Kidney (tissue), 22 donors: ENCODE results near the gene CD2AP. TPM values are rescaled to one million over a fixed set of nuclear protein-coding genes. Genes with fewer than 3 reads are reported as not detected.

Experiments used
- DNase-seq, 5 donors: peaks; one replicate each; pipeline ENCODE4 v3.0.0-alpha.2; 2013 to 2020
- FAIRE-seq: peaks from 2 replicates; lab custom pipeline; 2012; peaks lifted over from hg19 to GRCh38; lab: Jason Lieb, UNC
- H3K27ac ChIP-seq, 2 donors: one replicate each; pipeline ENCODE4 v1.7.0; 2013; ENCODE audit warnings: low read depth in 2 of 2, low read length in 2 of 2, inconsistent platforms in 1 of 2
- H3K27me3 ChIP-seq: one replicate; pipeline ENCODE4 v1.7.1; 2013; ENCODE audit warnings: low read length, inconsistent platforms; ENCODE audit not compliant: control insufficient read depth, insufficient read depth
- H3K36me3 ChIP-seq, 3 donors: one replicate each; pipeline versions ENCODE4 v1.7.0 to v1.7.1; 2013; ENCODE audit warnings: low read length in 3 of 3, control low read depth in 1 of 3, inconsistent platforms in 1 of 3; ENCODE audit not compliant: insufficient read depth in 3 of 3, control insufficient read depth in 2 of 3
- H3K4me1 ChIP-seq, 3 donors: one replicate each; pipeline versions ENCODE4 v1.7.0 to v1.7.1; 2013; ENCODE audit warnings: low read length in 3 of 3, inconsistent platforms in 1 of 3, low read depth in 1 of 3; ENCODE audit not compliant: control insufficient read depth in 2 of 3, insufficient read depth in 2 of 3
- H3K4me3 ChIP-seq, 3 donors: one replicate each; pipeline versions ENCODE4 v1.7.0 to v1.8.1; 2013; ENCODE audit warnings: low read length in 3 of 3, control low read depth in 1 of 3, inconsistent platforms in 1 of 3
- H3K9ac ChIP-seq, 3 donors: one replicate each; pipeline versions ENCODE4 v1.7.0 to v1.7.1; 2013; ENCODE audit warnings: low read length in 3 of 3, control low read depth in 1 of 3, inconsistent platforms in 1 of 3
- H3K9me3 ChIP-seq, 3 donors: one replicate each; pipeline versions ENCODE4 v1.7.0 to v1.7.1; 2013; ENCODE audit warnings: low read length in 3 of 3, control low read depth in 1 of 3, inconsistent platforms in 1 of 3; ENCODE audit not compliant: control insufficient read depth in 2 of 3, insufficient read depth in 1 of 3
- intact Hi-C: fragments of 100-400 bp; cut with DNase I; formaldehyde crosslinking; loops from one replicate; pipeline ENCODE4 v1.11.1; 2022
- long read RNA-seq, 10 donors: library from polyadenylated mRNA in 1 of 10; unstranded in 1 of 10; transcript quantifications; one replicate each; pipeline ENCODE4 v2.0.0 and lab custom pipeline, GENCODE V29; 2021 to 2026
- polyA plus RNA-seq: library from polyadenylated mRNA; stranded (reverse); fragments of 350-450 nt; fragmentation: Illumina TruSeq; extraction: RNeasy Lipid Tissue Mini Kit (QIAGEN cat#74804); gene quantifications from one replicate; pipeline ENCODE4 v1.2.3, GENCODE V29; 2014; ENCODE audit warnings: low read depth, low replicate concordance; ENCODE audit not compliant: insufficient read depth
- total RNA-seq: library from RNA; stranded (reverse); fragmentation: NEBNext Ultra II Directional; extraction: Animal tissue kit (Norgen Biotek cat#: 25700); gene quantifications from one replicate; pipeline ENCODE4 v1.2.1, GENCODE V29; 2021
- TF ChIP-seq, protein P1 (sequence below): IDR thresholded peaks from 3 replicates; pipeline ENCODE4 v1.5.1; 2012; ENCODE audit warnings: mild to moderate bottlenecking, moderate library complexity, borderline replicate concordance; ENCODE audit not compliant: insufficient read depth; ENCODE audit errors: extremely low read depth
- donor health status: control.
- donor health status: control.
- donor health status: control.
- donor health status: control.
- donor health status: control.
- donor health status: DM: yes; HTN: yes; CAD: no.
- donor health status: Normal renal cell carcinoma (clear cell type).

CD2AP gene, protein sequence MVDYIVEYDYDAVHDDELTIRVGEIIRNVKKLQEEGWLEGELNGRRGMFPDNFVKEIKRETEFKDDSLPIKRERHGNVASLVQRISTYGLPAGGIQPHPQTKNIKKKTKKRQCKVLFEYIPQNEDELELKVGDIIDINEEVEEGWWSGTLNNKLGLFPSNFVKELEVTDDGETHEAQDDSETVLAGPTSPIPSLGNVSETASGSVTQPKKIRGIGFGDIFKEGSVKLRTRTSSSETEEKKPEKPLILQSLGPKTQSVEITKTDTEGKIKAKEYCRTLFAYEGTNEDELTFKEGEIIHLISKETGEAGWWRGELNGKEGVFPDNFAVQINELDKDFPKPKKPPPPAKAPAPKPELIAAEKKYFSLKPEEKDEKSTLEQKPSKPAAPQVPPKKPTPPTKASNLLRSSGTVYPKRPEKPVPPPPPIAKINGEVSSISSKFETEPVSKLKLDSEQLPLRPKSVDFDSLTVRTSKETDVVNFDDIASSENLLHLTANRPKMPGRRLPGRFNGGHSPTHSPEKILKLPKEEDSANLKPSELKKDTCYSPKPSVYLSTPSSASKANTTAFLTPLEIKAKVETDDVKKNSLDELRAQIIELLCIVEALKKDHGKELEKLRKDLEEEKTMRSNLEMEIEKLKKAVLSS
- total RNA-seq, result 87.6 TPM
- polyA plus RNA-seq, result 19.5 TPM
- long read RNA-seq, donor 1, full-length matches to known transcripts, result 6 of 6 reads
- long read RNA-seq, donor 1, partial matches to known transcripts, result 0 of 6 reads
- long read RNA-seq, donor 1, other reads (novel, unspliced or antisense), result 0 of 6 reads
- long read RNA-seq, donor 2, full-length matches to known transcripts, result 5 of 5 reads
- long read RNA-seq, donor 2, partial matches to known transcripts, result 0 of 5 reads
- long read RNA-seq, donor 2, other reads (novel, unspliced or antisense), result 0 of 5 reads
- long read RNA-seq, donor 3, full-length matches to known transcripts, result 6 of 22 reads
- long read RNA-seq, donor 3, partial matches to known transcripts, result 16 of 22 reads
- long read RNA-seq, donor 3, other reads (novel, unspliced or antisense), result 0 of 22 reads
- long read RNA-seq, donor 4, full-length matches to known transcripts, result 6 of 11 reads
- long read RNA-seq, donor 4, partial matches to known transcripts, result 5 of 11 reads
- long read RNA-seq, donor 4, other reads (novel, unspliced or antisense), result 0 of 11 reads
- long read RNA-seq, donor 5, result 0 reads
- long read RNA-seq, donor 6, full-length matches to known transcripts, result 4 of 4 reads
- long read RNA-seq, donor 6, partial matches to known transcripts, result 0 of 4 reads
- long read RNA-seq, donor 6, other reads (novel, unspliced or antisense), result 0 of 4 reads
- long read RNA-seq, donor 7, full-length matches to known transcripts, result 42 of 69 reads
- long read RNA-seq, donor 7, partial matches to known transcripts, result 17 of 69 reads
- long read RNA-seq, donor 7, other reads (novel, unspliced or antisense), result 10 of 69 reads
- long read RNA-seq, donor 8, full-length matches to known transcripts, result 5 of 5 reads
- long read RNA-seq, donor 8, partial matches to known transcripts, result 0 of 5 reads
- long read RNA-seq, donor 8, other reads (novel, unspliced or antisense), result 0 of 5 reads
- long read RNA-seq, donor 9, full-length matches to known transcripts, result 2 of 2 reads
- long read RNA-seq, donor 9, partial matches to known transcripts, result 0 of 2 reads
- long read RNA-seq, donor 9, other reads (novel, unspliced or antisense), result 0 of 2 reads
- long read RNA-seq, donor 10, full-length matches to known transcripts, result 4 of 10 reads
- long read RNA-seq, donor 10, partial matches to known transcripts, result 6 of 10 reads
- long read RNA-seq, donor 10, other reads (novel, unspliced or antisense), result 0 of 10 reads

DNA sequence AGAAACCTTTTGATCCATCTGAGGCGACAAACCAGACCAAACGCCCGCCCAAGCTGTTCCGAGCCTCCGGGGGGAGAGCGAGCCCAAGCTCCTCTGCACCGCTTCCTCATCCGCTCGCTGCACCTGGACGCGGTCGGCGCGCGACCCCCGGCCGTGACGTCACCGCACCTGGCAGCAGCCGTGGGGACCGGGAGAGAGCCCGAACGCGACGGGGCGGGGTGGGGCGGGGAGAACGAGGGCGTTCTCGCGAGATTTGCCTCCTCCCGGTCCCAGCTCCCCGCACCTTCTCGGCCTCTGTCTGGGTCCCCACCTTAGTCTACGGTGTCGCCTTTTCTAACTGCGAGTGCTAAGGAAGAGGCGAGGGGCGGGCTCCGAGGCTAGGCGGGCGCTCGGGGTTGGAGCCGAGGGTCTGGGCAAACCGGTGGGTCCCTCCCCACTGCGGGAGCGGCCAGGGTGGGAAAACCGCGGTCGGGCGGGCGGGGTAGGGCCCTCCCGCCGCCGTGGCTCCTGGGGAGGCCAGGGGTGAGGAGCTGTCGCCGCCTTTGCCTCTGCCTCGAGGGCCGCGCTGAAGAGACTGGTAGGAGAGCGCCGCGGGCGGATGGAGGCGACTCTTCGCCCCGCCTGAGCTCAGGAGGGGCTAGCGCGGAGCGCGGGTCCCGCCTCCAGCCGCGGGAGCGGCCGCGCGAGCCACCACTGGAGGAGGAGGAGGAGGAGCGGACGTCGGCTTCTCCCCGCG, at the start of gene CD2AP:
Gene CD2AP, plus strand, starts transcription at position 293 of the 736 bp plus-strand sequence. CDS start 456 bp downstream, outside the sequence.
- intact Hi-C loops, result no loop called here
- H3K36me3 ChIP-seq, result no peaks in the 10 kb centered on the region
- no peaks in the 10 kb centered on the region for H3K27me3 ChIP-seq
- H3K4me1 ChIP-seq, result peaks cover 0 to 5% (median 0%) of the 10 kb centered on the region in 3 donors
- TF ChIP-seq, protein P1, sequence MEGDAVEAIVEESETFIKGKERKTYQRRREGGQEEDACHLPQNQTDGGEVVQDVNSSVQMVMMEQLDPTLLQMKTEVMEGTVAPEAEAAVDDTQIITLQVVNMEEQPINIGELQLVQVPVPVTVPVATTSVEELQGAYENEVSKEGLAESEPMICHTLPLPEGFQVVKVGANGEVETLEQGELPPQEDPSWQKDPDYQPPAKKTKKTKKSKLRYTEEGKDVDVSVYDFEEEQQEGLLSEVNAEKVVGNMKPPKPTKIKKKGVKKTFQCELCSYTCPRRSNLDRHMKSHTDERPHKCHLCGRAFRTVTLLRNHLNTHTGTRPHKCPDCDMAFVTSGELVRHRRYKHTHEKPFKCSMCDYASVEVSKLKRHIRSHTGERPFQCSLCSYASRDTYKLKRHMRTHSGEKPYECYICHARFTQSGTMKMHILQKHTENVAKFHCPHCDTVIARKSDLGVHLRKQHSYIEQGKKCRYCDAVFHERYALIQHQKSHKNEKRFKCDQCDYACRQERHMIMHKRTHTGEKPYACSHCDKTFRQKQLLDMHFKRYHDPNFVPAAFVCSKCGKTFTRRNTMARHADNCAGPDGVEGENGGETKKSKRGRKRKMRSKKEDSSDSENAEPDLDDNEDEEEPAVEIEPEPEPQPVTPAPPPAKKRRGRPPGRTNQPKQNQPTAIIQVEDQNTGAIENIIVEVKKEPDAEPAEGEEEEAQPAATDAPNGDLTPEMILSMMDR, result no peak
- peak within 1 kb of the TSS; percentile 93 to 98 for H3K27ac ChIP-seq
- peak; percentile 96 to 98 (median 96) for DNase-seq
- H3K9me3 ChIP-seq, result no peaks in the 10 kb centered on the region
- peak within 1 kb of the TSS; percentile 78 to 93 (median 88) for H3K4me3 ChIP-seq
- FAIRE-seq, result no peak
- peak within 1 kb of the TSS; percentile 87 to 97 (median 92) for H3K9ac ChIP-seq

DNA sequence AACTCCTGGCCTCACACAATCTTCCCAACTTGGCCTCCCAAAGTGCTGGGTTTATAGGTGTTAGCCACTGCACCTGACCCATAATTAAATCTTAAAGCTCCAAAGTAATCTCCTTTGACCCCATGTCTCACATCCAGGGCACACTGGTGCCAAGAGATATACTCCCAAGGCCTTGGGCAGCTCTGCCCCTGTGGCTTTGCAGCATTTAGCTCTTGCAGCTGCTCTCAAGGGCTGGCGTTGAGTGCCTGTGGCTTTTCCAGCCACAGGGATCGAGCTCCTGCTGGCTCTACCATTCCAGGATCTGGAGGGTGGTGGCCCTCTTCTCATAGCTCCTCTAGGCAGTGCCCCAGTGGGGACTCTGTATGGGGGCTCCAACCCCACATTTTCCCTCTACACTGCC, 49.3 kb upstream of the CD2AP start:
- DNase-seq (no peak), FAIRE-seq (no peak)
- Histone ChIP-seq H3K9ac (no peak overlapping the region), H3K4me1 (peaks cover 0 to 4% (median 0%) of the 10 kb centered on the region in 3 donors), H3K4me3 (no peak overlapping the region), H3K9me3 (peaks cover 0 to 7% (median 0%) of the 10 kb centered on the region in 3 donors), H3K27me3 (no peaks in the 10 kb centered on the region), H3K36me3 (no peaks in the 10 kb centered on the region), H3K27ac (no peak overlapping the region)
- TF ChIP-seq, protein P1, result no peak
- intact Hi-C loops, result no loop called here
